Nephron (organoid): Measurements from ENCODE around the gene PPP4R4.
"Not testable (repeated sequence)": the region's sequence is repeated elsewhere in the genome, so short reads cannot be mapped to it uniquely, and the experiment has no call there.

Experiments
- H3K27ac Mint-ChIP-seq, 3 experiments: 2 replicates each; pipeline ENCODE4 v1.8.0; 2020; ENCODE audit warnings: mixed read lengths in 3 of 3, mild to moderate bottlenecking in 2 of 3, moderate library complexity in 1 of 3
- H3K27me3 Mint-ChIP-seq: 2 replicates; pipeline ENCODE4 v1.8.0; 2021; ENCODE audit warnings: low read depth, mild to moderate bottlenecking, moderate library complexity, mixed read lengths
- H3K36me3 Mint-ChIP-seq: 2 replicates; pipeline ENCODE4 v1.8.0; 2020; ENCODE audit warnings: low read depth, mixed read lengths
- H3K4me1 Mint-ChIP-seq: 2 replicates; pipeline ENCODE4 v1.8.0; 2020; ENCODE audit warnings: mixed read lengths
- H3K4me3 Mint-ChIP-seq, 3 experiments: 2 replicates each; pipeline ENCODE4 v1.8.0; 2020; ENCODE audit warnings: mild to moderate bottlenecking in 3 of 3, mixed read lengths in 3 of 3, moderate library complexity in 2 of 3
- H3K9me3 Mint-ChIP-seq: 2 replicates; pipeline ENCODE4 v1.8.0; 2020; ENCODE audit warnings: mixed read lengths
- TF ChIP-seq, protein P1 (sequence below), 3 experiments: fragments of 200-600 bp; sonication (generic); IDR thresholded peaks; one replicate each; pipeline ENCODE4 v1.5.0; 2021; ENCODE audit warnings: antibody characterized with exemption in 3 of 3; ENCODE audit not compliant: unreplicated experiment in 3 of 3

The PPP4R4 gene

DNA sequence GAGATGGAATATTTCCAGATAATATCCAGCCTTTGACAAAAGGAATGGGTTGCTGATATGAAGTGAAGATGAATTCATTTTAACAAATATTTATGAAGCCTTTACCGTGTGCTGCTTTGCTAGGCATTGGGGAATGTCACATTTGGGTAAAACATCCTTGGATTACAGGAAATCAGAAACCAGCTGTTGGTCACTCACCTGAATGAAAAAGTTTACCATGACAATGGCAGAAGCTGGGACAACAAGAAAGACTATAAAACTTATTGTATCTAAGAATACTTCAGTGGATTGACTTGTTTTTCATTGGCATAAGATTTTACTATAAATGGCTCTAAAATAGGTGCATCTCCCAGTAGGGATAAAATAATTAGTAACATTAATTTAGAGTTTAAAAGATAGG, 19.7 kb downstream of the PPP4R4 start:
- Mint-ChIP-seq H3K4me3 (no peak overlapping the region), H3K27ac (no peak overlapping the region), H3K9me3 (peaks cover 13% of the 10 kb centered on the region), H3K36me3 (no peaks in the 10 kb centered on the region), H3K4me1 (no peaks in the 10 kb centered on the region), H3K27me3 (peaks cover 7% of the 10 kb centered on the region)
- TF ChIP-seq, protein P1, sequence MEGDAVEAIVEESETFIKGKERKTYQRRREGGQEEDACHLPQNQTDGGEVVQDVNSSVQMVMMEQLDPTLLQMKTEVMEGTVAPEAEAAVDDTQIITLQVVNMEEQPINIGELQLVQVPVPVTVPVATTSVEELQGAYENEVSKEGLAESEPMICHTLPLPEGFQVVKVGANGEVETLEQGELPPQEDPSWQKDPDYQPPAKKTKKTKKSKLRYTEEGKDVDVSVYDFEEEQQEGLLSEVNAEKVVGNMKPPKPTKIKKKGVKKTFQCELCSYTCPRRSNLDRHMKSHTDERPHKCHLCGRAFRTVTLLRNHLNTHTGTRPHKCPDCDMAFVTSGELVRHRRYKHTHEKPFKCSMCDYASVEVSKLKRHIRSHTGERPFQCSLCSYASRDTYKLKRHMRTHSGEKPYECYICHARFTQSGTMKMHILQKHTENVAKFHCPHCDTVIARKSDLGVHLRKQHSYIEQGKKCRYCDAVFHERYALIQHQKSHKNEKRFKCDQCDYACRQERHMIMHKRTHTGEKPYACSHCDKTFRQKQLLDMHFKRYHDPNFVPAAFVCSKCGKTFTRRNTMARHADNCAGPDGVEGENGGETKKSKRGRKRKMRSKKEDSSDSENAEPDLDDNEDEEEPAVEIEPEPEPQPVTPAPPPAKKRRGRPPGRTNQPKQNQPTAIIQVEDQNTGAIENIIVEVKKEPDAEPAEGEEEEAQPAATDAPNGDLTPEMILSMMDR (IDR thresholded peaks at IDR 0.05; ENCODE audit: unreplicated experiment in 3 of 3), result no peak

DNA sequence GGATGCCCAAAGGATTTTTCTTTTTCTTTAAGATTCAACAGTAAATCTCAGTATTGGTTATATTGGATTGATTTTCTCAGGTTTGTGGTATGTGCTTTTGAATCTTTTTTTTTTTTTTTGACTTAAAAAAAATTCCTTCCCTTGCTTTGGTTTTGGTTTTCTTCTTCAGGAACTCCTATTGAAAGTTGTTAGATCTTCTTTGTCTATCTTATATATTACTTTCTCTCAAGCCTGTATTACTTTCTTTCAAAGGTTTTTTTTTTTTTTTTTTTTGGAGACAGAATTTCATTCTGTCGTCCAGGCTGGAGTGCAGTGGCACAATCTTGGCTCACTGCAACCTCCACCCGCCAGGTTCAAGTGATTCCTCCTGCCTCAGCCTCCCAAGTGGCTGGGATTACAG, 21.9 kb downstream of the PPP4R4 start:
- TF ChIP-seq, protein P1 (IDR thresholded peaks at IDR 0.05; ENCODE audit: unreplicated experiment in 3 of 3), result no peak
- Mint-ChIP-seq H3K9me3 (peaks cover 25% of the 10 kb centered on the region), H3K36me3 (no peaks in the 10 kb centered on the region), H3K27me3 (peaks cover 3% of the 10 kb centered on the region), H3K4me1 (no peaks in the 10 kb centered on the region), H3K4me3 (no peak overlapping the region), H3K27ac (no peak overlapping the region)

DNA sequence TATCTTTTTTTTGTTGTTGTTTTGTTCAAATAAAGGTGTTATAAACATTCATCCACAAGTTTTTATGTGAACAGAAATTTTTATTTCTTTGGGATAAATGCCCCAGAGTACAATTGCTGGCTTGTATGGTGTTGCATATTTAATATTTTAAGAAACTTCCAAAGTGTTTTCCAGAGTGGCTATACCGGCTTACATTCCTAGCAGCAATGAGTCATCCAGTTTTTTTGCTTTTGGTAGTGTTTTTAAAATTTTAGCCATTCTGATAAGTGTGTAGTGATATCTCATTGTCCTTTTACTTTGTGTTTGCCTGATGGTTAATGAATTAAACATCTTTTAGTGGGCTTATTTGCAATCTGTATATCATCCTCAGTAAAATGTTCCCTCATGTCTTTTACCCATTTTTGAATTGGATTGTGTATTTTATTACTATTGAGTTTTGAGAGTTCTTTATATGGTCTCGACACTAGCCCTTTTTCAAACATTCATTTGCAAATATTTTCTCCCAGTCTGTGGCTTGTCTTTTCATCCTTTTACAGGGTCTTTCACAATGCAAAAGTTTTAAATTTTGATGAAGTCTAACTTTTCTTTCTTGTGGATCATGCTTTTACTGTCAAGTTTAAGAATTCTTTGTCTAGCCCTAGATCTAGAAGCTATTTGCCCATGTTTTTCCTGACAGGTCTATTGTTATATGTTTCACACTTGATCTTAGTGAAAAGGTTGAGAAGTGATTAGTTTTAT, 29.5 kb downstream of the PPP4R4 start:
- Mint-ChIP-seq H3K27me3 (peaks cover 6% of the 10 kb centered on the region), H3K4me1 (no peaks in the 10 kb centered on the region), H3K4me3 (no peak overlapping the region), H3K36me3 (no peaks in the 10 kb centered on the region), H3K27ac (no peak overlapping the region), H3K9me3 (peaks cover 12% of the 10 kb centered on the region)
- TF ChIP-seq, protein P1 (IDR thresholded peaks at IDR 0.05; ENCODE audit: unreplicated experiment in 3 of 3), result no peak

DNA sequence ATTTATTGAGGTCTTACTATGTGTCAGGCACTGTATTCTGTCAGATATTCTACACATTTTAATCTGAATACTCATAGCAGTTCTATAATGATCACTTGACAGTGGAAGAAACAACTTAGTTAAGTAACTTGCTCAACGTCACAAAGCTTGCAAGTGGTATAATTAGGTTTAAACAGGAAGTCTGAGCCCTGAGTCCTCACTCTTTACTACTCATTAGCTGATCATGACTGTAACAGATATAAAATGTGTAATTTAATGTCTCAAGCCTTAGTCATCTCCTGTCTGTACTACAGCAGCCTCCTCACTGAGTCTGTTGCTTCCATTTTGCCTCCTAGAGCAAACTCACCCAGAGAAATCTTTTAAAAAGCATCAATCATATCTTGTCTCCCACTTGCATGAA, 38.9 kb downstream of the PPP4R4 start:
- H3K4me3 Mint-ChIP-seq, result no peak overlapping the region
- TF ChIP-seq, protein P1 (IDR thresholded peaks at IDR 0.05; ENCODE audit: unreplicated experiment in 3 of 3), result no peak
- peaks cover 8% of the 10 kb centered on the region for H3K9me3 Mint-ChIP-seq
- no peaks in the 10 kb centered on the region for H3K36me3 Mint-ChIP-seq
- no peaks in the 10 kb centered on the region for H3K4me1 Mint-ChIP-seq
- H3K27ac Mint-ChIP-seq, result no peak overlapping the region
- H3K27me3 Mint-ChIP-seq, result peaks cover 7% of the 10 kb centered on the region

DNA sequence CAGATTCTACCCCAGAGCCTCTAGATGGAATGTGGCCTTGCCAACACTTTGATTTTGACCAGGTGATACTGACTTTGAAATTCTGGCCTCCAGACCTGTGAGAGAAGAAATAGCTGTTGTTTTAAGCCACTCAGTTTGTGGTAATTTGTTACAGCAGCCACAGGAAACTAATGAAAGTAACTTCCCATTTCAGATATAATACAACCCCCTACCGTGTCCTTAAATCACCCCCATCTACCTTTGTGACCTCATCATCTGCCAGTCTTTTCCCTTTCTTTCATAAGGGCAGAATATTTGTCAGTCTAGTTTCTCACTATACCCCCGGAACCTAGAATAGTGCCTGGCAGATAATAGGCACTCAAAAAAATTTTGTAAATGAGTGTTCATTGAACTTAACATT, 39.6 kb downstream of the PPP4R4 start:
- Mint-ChIP-seq H3K27ac (no peak overlapping the region), H3K27me3 (peaks cover 7% of the 10 kb centered on the region), H3K4me3 (no peak overlapping the region), H3K4me1 (no peaks in the 10 kb centered on the region), H3K36me3 (no peaks in the 10 kb centered on the region), H3K9me3 (peaks cover 8% of the 10 kb centered on the region)
- TF ChIP-seq, protein P1 (IDR thresholded peaks at IDR 0.05; ENCODE audit: unreplicated experiment in 3 of 3), result no peak

DNA sequence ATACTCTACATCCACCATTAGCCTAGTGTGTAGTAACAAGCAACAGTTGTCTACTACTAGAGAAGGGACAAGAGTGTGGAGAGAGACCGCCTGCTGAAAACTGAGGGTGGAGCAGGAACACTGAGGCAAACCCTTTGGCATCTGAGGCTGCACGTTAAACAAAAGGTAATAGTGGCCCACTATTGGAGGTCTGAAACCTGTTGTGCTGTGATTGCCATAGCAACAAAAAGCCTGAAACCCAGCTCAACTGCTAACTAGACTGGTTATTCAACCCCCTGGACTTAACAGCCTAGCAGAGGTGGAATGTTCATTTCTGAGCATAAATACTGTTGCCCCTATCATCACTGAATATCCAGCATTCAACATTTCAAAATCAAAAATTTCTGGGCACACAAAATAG, 43.0 kb downstream of the PPP4R4 start:
- Mint-ChIP-seq H3K4me1 (no peaks in the 10 kb centered on the region), H3K9me3 (peaks cover 13% of the 10 kb centered on the region), H3K27me3 (peaks cover 7% of the 10 kb centered on the region), H3K36me3 (no peaks in the 10 kb centered on the region), H3K27ac (no peak overlapping the region), H3K4me3 (no peak overlapping the region)
- TF ChIP-seq, protein P1 (IDR thresholded peaks at IDR 0.05; ENCODE audit: unreplicated experiment in 3 of 3), result no peak

DNA sequence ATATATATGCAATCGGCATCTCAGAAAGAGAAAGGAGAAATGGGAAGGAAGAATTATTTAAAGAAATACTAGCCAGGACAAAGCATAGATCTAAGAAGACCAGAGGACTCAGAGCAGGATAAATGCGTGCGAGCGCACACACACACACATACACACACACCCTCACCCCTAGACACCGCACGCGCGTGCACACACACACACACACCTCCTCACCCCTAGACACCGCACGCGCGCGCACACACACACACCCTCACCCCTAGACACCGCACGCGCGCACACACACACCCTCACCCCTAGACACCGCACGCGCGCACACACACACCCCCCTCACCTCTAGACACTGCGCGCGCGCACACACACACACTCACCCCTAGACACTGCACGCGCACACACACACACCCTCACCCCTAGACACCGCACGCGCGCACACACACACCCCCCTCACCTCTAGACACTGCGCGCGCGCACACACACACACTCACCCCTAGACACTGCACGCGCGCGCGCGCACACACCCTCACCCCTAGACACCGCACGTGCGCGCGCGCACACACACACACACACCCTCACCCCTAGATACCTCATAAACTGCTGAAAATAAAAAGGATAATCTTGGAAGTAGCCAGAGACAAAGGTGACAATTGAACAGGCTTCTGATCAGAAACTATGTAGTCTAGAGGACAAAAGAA, 44.2 kb downstream of the PPP4R4 start:
- H3K4me1 Mint-ChIP-seq, H3K4me3 Mint-ChIP-seq, H3K36me3 Mint-ChIP-seq, H3K27me3 Mint-ChIP-seq, H3K27ac Mint-ChIP-seq: not testable (repeated sequence)
- peaks cover 16% of the 10 kb centered on the region for H3K9me3 Mint-ChIP-seq
